K562 (cell line): Measurements from ENCODE around the gene UCHL5. TPM values are rescaled to one million over a fixed set of nuclear protein-coding genes. Genes with fewer than 3 reads are reported as not detected.
A peak's percentile ranks its signal among the peaks of the same experiment; 100 is the strongest.

Source experiments
- ZNF77 ChIP-seq: fragments of 250-450 bp; sonication (Bioruptor Pico); IDR thresholded peaks from 2 replicates; pipeline ENCODE4 v1.5.0; 2020
- polyA plus RNA-seq, 8 experiments: library from polyadenylated mRNA; depleted of rRNA in 4 of 8; stranded (reverse) in 5 of 8; unstranded in 3 of 8; fragments of >200 nt; fragmentation: Nextera tagmentation in 2 of 8; fragmentation: Illumina TruSeq in 1 of 8; extraction: Ambion mirVana in 2 of 8; extraction: Trizol in 1 of 8; gene quantifications; 2 replicates each; pipeline versions ENCODE4 v1.2.1 to v1.2.3, GENCODE V29; 2011 to 2014; ENCODE audit warnings: inconsistent platforms in 1 of 8, missing spikeins in 1 of 8
- small RNA-seq: library from RNA; depleted of rRNA; stranded (forward); fragments of <200 nt; gene quantifications from one replicate; pipeline ENCODE3, GENCODE V24; 2014
- total RNA-seq, 7 experiments: library from RNA; depleted of rRNA in 6 of 7; stranded (reverse); fragments of >200 nt in 6 of 7; fragmentation: Illumina TruSeq in 2 of 7; extraction: Trizol in 2 of 7; gene quantifications; 2 replicates each; pipeline versions ENCODE4 v1.2.1 to v1.2.3, GENCODE V29; 2011 to 2021; ENCODE audit warnings: low replicate concordance in 1 of 7

Gene UCHL5
- total and polyA plus RNA-seq, 9 of the 15 experiments (the other 6 are each of a cell fraction or from before 2014, with no cell fraction given) = 61.0 to 206 (median 122) TPM

DNA sequence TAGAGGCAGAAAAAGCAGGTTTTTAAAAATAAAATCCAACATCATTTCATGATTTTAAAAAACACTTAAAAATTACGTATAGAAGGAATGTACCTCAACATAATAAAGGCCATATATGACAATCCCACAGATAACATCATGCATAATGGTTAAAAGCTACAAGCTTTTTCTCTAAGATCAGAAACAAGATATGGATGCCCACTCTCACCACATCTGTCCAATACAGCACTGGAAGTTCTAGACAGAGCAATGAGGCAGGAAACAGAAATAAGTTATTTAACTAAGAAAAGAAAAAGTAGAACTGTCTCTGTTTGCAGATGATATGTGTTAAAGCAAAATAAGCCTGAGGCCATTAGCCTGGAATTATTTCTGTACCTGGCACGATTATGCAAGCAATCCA is 96.3 kb downstream of the UCHL5 start (continued):
- TF ChIP-seq ZNF77 (CRISPR knock-in tag) = no peak

Small RNA genes lying within 50 kb of the gene (small RNA-seq; reads per million reads assigned to genes)
- gene SCARNA18B = 0.44 reads per million, percentile 16 among the genes with 10 or more reads in this experiment

Other genes with a start within 250 kb of the UCHL5 start
- gene RO60, start 252 bp upstream of the UCHL5 start, total RNA-seq (2014; rRNA removed) = 118 and 156 TPM in 2 replicates
- 128 and 147 TPM in 2 replicates for gene RO60, start 252 bp upstream of the UCHL5 start, total RNA-seq (2014; rRNA removed; fragmentation: Illumina TruSeq; extraction: Trizol)
- 128 TPM in 2 replicates for gene RO60, start 252 bp upstream of the UCHL5 start, total RNA-seq (2015; rRNA removed; fragmentation: Illumina TruSeq; extraction: Trizol)
- gene RO60, start 252 bp upstream of the UCHL5 start, total RNA-seq (2021) = 101 and 110 TPM in 2 replicates
- gene RO60, start 252 bp upstream of the UCHL5 start, polyA plus RNA-seq (2011; rRNA removed) = 46.1 and 56.4 TPM in 2 replicates
- gene RO60, start 252 bp upstream of the UCHL5 start, polyA plus RNA-seq (2014; fragmentation: Illumina TruSeq; extraction: Trizol) = 24.9 and 28.5 TPM in 2 replicates
- 100 to 1,000 TPM in 1 of 2 experiments, 10 to 100 TPM in 1; 49.2 to 187 TPM for gene RO60, start 252 bp upstream of the UCHL5 start, polyA plus RNA-seq (2014; fragmentation: Nextera tagmentation; extraction: Ambion mirVana)
- gene RO60, start 252 bp upstream of the UCHL5 start, polyA plus RNA-seq (2014; rRNA removed) = 27.7 and 32.0 TPM in 2 replicates
- 29.4 and 54.2 TPM in 2 replicates for gene GLRX2, start 46.1 kb upstream of the UCHL5 start, total RNA-seq (2014; rRNA removed)
- 82.6 and 99.3 TPM in 2 replicates for gene GLRX2, start 46.1 kb upstream of the UCHL5 start, total RNA-seq (2014; rRNA removed; fragmentation: Illumina TruSeq; extraction: Trizol)
- gene GLRX2, start 46.1 kb upstream of the UCHL5 start, total RNA-seq (2015; rRNA removed; fragmentation: Illumina TruSeq; extraction: Trizol) = 61.4 and 72.1 TPM in 2 replicates
- gene GLRX2, start 46.1 kb upstream of the UCHL5 start, total RNA-seq (2021) = 64.2 and 69.5 TPM in 2 replicates
- gene GLRX2, start 46.1 kb upstream of the UCHL5 start, polyA plus RNA-seq (2011; rRNA removed) = 21.4 and 47.8 TPM in 2 replicates
- 47.7 and 55.1 TPM in 2 replicates for gene GLRX2, start 46.1 kb upstream of the UCHL5 start, polyA plus RNA-seq (2014; fragmentation: Illumina TruSeq; extraction: Trizol)
- gene GLRX2, start 46.1 kb upstream of the UCHL5 start, polyA plus RNA-seq (2014; fragmentation: Nextera tagmentation; extraction: Ambion mirVana) = 10 to 100 TPM; 13.3 to 16.8 TPM
- gene GLRX2, start 46.1 kb upstream of the UCHL5 start, polyA plus RNA-seq (2014; rRNA removed) = 62.2 and 62.4 TPM in 2 replicates
- 19.0 and 20.1 TPM in 2 replicates for gene CDC73, start 62.7 kb upstream of the UCHL5 start, total RNA-seq (2014; rRNA removed)
- 30.1 and 33.8 TPM in 2 replicates for gene CDC73, start 62.7 kb upstream of the UCHL5 start, total RNA-seq (2014; rRNA removed; fragmentation: Illumina TruSeq; extraction: Trizol)
- gene CDC73, start 62.7 kb upstream of the UCHL5 start, total RNA-seq (2015; rRNA removed; fragmentation: Illumina TruSeq; extraction: Trizol) = 23.6 and 26.0 TPM in 2 replicates
- gene CDC73, start 62.7 kb upstream of the UCHL5 start, total RNA-seq (2021) = 57.1 and 60.5 TPM in 2 replicates
- 41.3 and 61.7 TPM in 2 replicates for gene CDC73, start 62.7 kb upstream of the UCHL5 start, polyA plus RNA-seq (2011; rRNA removed)
- gene CDC73, start 62.7 kb upstream of the UCHL5 start, polyA plus RNA-seq (2014; fragmentation: Illumina TruSeq; extraction: Trizol) = 35.1 and 42.5 TPM in 2 replicates
- gene CDC73, start 62.7 kb upstream of the UCHL5 start, polyA plus RNA-seq (2014; fragmentation: Nextera tagmentation; extraction: Ambion mirVana) = 10 to 100 TPM; 23.7 to 28.7 TPM
- gene CDC73, start 62.7 kb upstream of the UCHL5 start, polyA plus RNA-seq (2014; rRNA removed) = 28.8 and 30.1 TPM in 2 replicates
- not detected in 2 replicates for gene B3GALT2, start 127.3 kb upstream of the UCHL5 start, total RNA-seq (2014; rRNA removed)
- gene B3GALT2, start 127.3 kb upstream of the UCHL5 start, total RNA-seq (2014; rRNA removed; fragmentation: Illumina TruSeq; extraction: Trizol) = not detected in 2 replicates
- not detected in 2 replicates for gene B3GALT2, start 127.3 kb upstream of the UCHL5 start, total RNA-seq (2015; rRNA removed; fragmentation: Illumina TruSeq; extraction: Trizol)
- gene B3GALT2, start 127.3 kb upstream of the UCHL5 start, total RNA-seq (2021) = 0.07 TPM in 1 of 2 replicates, not detected in the other
- not detected in 2 replicates for gene B3GALT2, start 127.3 kb upstream of the UCHL5 start, polyA plus RNA-seq (2011; rRNA removed)
- not detected in 2 replicates for gene B3GALT2, start 127.3 kb upstream of the UCHL5 start, polyA plus RNA-seq (2014; fragmentation: Illumina TruSeq; extraction: Trizol)
- gene B3GALT2, start 127.3 kb upstream of the UCHL5 start, polyA plus RNA-seq (2014; fragmentation: Nextera tagmentation; extraction: Ambion mirVana) = under 1 TPM in 1 of 2 experiments, not detected in 1; 0.03 TPM
- not detected in 2 replicates for gene B3GALT2, start 127.3 kb upstream of the UCHL5 start, polyA plus RNA-seq (2014; rRNA removed)